Progenitor cell of endocrine pancreas (in vitro differentiated cells): ENCODE results near the gene PSME1. TPM values are rescaled to one million over a fixed set of nuclear protein-coding genes. Genes with fewer than 3 reads are reported as not detected.

Experiments
- DNase-seq: peaks from one replicate; pipeline ENCODE4 v3.0.0; 2021; ENCODE audit warnings: low spot score; ENCODE audit not compliant: unreplicated experiment
- H3K27ac Mint-ChIP-seq: 2 replicates; pipeline ENCODE4 v1.8.0; 2021; ENCODE audit warnings: mild to moderate bottlenecking, moderate library complexity, mixed read lengths
- H3K27me3 Mint-ChIP-seq: 2 replicates; pipeline ENCODE4 v1.8.0; 2021; ENCODE audit warnings: mixed read lengths
- H3K36me3 Mint-ChIP-seq: 2 replicates; pipeline ENCODE4 v1.8.0; 2022; ENCODE audit warnings: mixed read lengths; ENCODE audit not compliant: insufficient read depth
- H3K4me1 Mint-ChIP-seq: 2 replicates; pipeline ENCODE4 v1.8.0; 2021; ENCODE audit warnings: low read depth, mixed read lengths
- H3K4me3 Mint-ChIP-seq: 2 replicates; pipeline ENCODE4 v1.8.0; 2021; ENCODE audit warnings: low read depth, mild to moderate bottlenecking, moderate library complexity, mixed read lengths
- H3K9me3 Mint-ChIP-seq: 2 replicates; pipeline ENCODE4 v1.8.0; 2021; ENCODE audit warnings: low read depth, mixed read lengths
- total RNA-seq: library from RNA; stranded (reverse); gene quantifications from 2 replicates; pipeline ENCODE4 v1.2.1, GENCODE V29; 2021
- TF ChIP-seq, protein P1 (sequence below): fragments of 200-600 bp; sonication (generic); IDR thresholded peaks from one replicate; pipeline ENCODE4 v1.5.0; 2021; ENCODE audit warnings: antibody characterized with exemption, mild to moderate bottlenecking; ENCODE audit not compliant: unreplicated experiment

The PSME1 gene
- total RNA-seq, 1 donor from 2014 or later: 103 TPM

DNA sequence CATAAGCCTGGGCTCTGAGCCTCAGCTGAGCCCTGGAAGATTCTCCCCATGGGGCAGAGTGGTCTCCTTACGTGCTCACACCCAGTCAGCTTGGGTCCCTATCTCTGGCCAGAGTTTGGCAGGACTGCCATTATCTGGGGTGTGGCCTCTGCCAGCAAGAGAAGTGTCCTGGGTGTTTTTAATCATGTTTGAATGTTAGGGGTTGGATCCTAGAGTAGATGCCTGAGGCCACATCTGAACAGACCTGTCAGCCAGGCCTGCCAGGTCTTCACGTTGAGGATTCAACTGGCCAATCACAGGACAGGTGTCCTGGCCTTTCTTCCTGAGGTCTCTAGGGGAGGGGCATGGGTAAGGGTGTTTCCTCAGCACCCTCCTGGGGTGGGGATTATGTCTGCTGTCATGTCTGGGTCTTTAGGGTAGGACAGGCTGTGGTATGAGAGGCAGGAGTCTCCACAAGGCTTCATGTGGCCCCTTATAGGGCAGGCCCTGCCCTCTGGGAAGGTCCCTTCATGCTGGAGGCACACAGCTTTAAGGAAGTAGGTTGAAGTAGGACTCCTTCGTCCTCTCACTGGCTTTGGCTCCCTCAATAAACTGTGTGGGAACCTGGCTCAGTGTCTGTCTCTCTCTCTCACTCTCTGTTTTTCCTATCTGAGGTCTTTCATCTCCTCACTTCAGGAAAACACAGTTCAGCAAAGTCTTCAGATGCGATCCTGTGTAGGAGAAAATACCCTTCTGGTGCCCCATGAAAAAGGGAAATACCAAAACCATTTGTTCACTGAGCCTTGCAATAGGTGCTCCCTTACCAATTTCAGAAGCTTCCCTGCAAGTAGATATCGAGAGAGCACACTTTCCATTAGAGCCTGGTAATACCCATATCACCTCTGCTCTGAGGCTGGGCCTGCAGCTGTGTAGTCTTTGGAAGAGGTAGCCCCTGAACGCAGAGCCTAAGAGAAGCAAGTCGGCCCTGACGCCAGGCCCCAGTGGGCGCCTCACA, 12.3 kb upstream of the PSME1 start:
- DNase-seq: no peak
- TF ChIP-seq, protein P1, sequence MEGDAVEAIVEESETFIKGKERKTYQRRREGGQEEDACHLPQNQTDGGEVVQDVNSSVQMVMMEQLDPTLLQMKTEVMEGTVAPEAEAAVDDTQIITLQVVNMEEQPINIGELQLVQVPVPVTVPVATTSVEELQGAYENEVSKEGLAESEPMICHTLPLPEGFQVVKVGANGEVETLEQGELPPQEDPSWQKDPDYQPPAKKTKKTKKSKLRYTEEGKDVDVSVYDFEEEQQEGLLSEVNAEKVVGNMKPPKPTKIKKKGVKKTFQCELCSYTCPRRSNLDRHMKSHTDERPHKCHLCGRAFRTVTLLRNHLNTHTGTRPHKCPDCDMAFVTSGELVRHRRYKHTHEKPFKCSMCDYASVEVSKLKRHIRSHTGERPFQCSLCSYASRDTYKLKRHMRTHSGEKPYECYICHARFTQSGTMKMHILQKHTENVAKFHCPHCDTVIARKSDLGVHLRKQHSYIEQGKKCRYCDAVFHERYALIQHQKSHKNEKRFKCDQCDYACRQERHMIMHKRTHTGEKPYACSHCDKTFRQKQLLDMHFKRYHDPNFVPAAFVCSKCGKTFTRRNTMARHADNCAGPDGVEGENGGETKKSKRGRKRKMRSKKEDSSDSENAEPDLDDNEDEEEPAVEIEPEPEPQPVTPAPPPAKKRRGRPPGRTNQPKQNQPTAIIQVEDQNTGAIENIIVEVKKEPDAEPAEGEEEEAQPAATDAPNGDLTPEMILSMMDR: no peak
- peaks cover 14% of the 10 kb centered on the region for H3K36me3 Mint-ChIP-seq
- H3K4me1 Mint-ChIP-seq: no peaks in the 10 kb centered on the region
- H3K27ac Mint-ChIP-seq: no peak overlapping the region
- no peaks in the 10 kb centered on the region for H3K27me3 Mint-ChIP-seq
- H3K4me3 Mint-ChIP-seq: no peak overlapping the region
- no peaks in the 10 kb centered on the region for H3K9me3 Mint-ChIP-seq

DNA sequence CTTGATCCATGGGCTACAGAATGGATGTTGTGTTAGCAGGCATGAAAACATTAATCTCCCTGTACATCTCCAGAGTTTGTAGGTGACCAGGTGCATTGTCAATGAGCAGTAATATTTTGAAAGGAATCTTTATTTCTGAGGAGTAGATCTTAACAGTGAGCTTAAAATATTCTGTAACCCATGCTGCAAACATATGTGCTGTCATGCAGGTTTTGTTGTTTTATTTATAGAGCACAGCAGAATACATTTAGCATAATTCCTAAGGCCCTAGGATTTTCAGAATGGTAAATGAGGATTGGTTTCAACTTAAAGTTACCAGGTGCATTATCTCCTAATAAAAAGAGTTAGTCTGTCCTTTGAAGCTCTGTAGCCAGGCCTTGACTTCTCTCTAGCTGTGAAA, 9.1 kb upstream of the PSME1 start:
- H3K4me1 Mint-ChIP-seq: peaks cover 5% of the 10 kb centered on the region
- no peak overlapping the region for H3K4me3 Mint-ChIP-seq
- TF ChIP-seq, protein P1: no peak
- no peaks in the 10 kb centered on the region for H3K27me3 Mint-ChIP-seq
- no peaks in the 10 kb centered on the region for H3K9me3 Mint-ChIP-seq
- peaks cover 3% of the 10 kb centered on the region for H3K36me3 Mint-ChIP-seq
- DNase-seq: no peak
- no peak overlapping the region for H3K27ac Mint-ChIP-seq

DNA sequence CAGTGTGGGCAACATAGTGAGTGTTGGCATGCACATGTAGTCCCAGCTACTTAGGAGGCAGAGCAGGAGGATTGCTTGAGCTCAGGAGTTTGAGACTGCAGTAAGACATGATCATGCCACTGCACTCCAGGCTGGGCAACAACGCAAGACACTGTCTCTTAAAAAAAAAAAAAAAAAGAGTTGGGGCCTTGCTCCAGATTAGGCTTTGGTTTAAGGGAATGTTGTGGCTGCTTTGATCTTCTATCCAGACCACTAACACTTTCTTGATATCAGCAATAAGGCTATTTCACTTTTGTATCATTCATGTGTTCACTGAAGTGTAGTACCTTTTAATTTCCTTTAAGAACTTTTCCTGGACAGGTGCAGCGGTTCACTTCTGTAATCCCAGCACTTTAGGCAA, 8.3 kb upstream of the PSME1 start:
- no peak overlapping the region for H3K27ac Mint-ChIP-seq
- no peak overlapping the region for H3K4me3 Mint-ChIP-seq
- no peaks in the 10 kb centered on the region for H3K9me3 Mint-ChIP-seq

DNA sequence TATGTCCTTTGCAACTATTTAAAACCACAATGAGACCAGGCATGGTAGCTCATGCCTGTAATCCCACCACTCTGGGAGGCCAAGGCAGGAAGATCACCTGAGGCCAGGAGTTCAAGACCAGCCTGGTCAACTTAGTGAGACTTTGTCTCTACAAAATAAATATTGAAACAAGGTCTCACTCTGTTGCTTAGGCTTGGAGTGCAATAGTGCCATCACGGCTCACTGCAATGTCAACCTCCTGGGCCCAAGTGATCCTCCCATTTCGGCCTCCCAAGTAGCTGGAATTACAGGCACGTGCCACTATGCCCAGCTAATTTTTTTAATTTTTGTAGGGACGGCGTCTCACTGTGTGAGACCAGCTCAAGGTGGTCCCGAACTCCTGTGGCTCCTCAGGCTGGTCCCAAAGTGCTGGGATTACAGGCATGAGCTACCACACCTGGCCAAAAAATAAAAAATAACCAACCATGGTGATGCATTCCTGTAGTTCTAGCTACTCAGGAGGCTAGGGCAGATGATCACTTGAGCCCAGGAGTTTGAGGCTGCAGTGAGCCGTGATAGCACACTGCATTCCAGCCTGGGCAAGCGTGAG, 6.5 kb upstream of the PSME1 start:
- peaks cover 5% of the 10 kb centered on the region for H3K4me1 Mint-ChIP-seq
- H3K27me3 Mint-ChIP-seq: no peaks in the 10 kb centered on the region
- H3K27ac Mint-ChIP-seq: no peak overlapping the region
- TF ChIP-seq, protein P1: no peak
- no peak overlapping the region for H3K4me3 Mint-ChIP-seq
- no peaks in the 10 kb centered on the region for H3K9me3 Mint-ChIP-seq
- DNase-seq: no peak
- H3K36me3 Mint-ChIP-seq: peaks cover 1% of the 10 kb centered on the region

More for the DNA sequence above, 8.3 kb upstream of the PSME1 start:
- no peak for DNase-seq
- Mint-ChIP-seq H3K36me3 (peaks cover 3% of the 10 kb centered on the region), H3K27me3 (no peaks in the 10 kb centered on the region), H3K4me1 (peaks cover 5% of the 10 kb centered on the region)
- TF ChIP-seq, protein P1: no peak

DNA sequence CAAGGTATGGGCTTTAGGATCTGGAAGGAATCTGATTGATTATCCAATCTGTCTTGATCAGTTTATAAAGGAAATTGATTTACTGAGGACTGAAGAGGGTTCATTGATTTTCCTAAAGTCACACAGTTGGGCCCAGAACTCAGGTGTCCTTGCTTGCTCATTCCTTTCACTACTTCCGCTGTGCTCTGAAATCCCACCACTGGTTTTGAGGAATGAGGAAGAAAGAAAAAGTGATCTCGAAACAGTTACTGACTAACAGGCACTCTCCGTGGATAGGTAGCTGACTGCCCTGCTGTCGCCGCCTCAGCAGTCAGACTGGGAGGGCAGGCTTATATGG, 5.6 kb upstream of the PSME1 start, which contains the start of gene FITM1:
TSS of gene FITM1 (plus strand) at position 280 of the 337 bp plus-strand sequence. CDS start 905 bp downstream, outside the sequence.
- Mint-ChIP-seq H3K36me3 (no peaks in the 10 kb centered on the region), H3K27ac (no peak within 1 kb of the TSS), H3K27me3 (no peaks in the 10 kb centered on the region), H3K4me3 (no peak within 1 kb of the TSS), H3K9me3 (no peaks in the 10 kb centered on the region), H3K4me1 (peaks cover 8% of the 10 kb centered on the region)
- TF ChIP-seq, protein P1: no peak
- no peak for DNase-seq
